Adrenal gland (tissue), 5 donors: ENCODE data around the gene CEP112.

ENCODE experiments used
- CTCF ChIP-seq, 6 experiments: fragments of 450-650 bp in 4 of 6; fragments of 200-600 bp in 2 of 6; sonication (generic) in 1 of 6; IDR thresholded peaks; 1 replicate in 5 of 6; 2 replicates in 1 of 6; pipeline versions ENCODE4 v1.5.1 to v1.8.0; 2016 to 2021; ENCODE audit warnings: antibody characterized with exemption in 6 of 6, mild to moderate bottlenecking in 2 of 6, moderate library complexity in 1 of 6
- POLR2A ChIP-seq, 2 donors: fragments of 450-650 bp; IDR thresholded peaks; one replicate each; pipeline ENCODE4 v1.6.1; 2017; ENCODE audit warnings: antibody characterized with exemption in 2 of 2, mild to moderate bottlenecking in 2 of 2, moderate library complexity in 1 of 2
- donor health status: DM: no; HTN: no; CAD: no.

GRCh38 chr17:65743308-65743655 lies 448.7 kb downstream of the CEP112 start:
- TF ChIP-seq POLR2A (IDR thresholded peaks at IDR 0.05): no peak
- TF ChIP-seq CTCF (IDR thresholded peaks at IDR 0.05): no peak
